C4-2B (cell line): Measurements from ENCODE around the gene LAYN.
A peak's percentile ranks its signal among the peaks of the same experiment; 100 is the strongest.

Experiments used
- H3K27ac ChIP-seq: fragments of 450-650 bp; 2 replicates; pipeline ENCODE4 v1.5.1; 2017
- CTCF ChIP-seq: fragments of 450-650 bp; conservative IDR thresholded peaks from 2 replicates; pipeline ENCODE4 v1.5.1; 2017; ENCODE audit warnings: mild to moderate bottlenecking
- ZFX ChIP-seq: fragments of 450-650 bp; IDR thresholded peaks from 2 replicates; pipeline ENCODE4 v1.6.1; 2017

Gene LAYN

GRCh38 chr11:111561791-111562325, 21.3 kb downstream of the LAYN start:
- TF ChIP-seq CTCF (no peak), ZFX (no peak)

GRCh38 chr11:111562692-111563389, 22.3 kb downstream of the LAYN start:
- no peak for TF ChIP-seq CTCF
- no peak for TF ChIP-seq ZFX
- no peak overlapping the region for H3K27ac ChIP-seq

More at GRCh38 chr11:111561791-111562325, 21.3 kb downstream of the LAYN start:
- no peak overlapping the region for H3K27ac ChIP-seq

- H3K27ac ChIP-seq, result no peak overlapping the region
- TF ChIP-seq ZFX, result no peak
- TF ChIP-seq CTCF, result peak; percentile 94
Observed at GRCh38 chr11:111565114-111565720, 24.7 kb downstream of the LAYN start.

GRCh38 chr11:111566324-111566723, 25.8 kb downstream of the LAYN start:
- H3K27ac ChIP-seq, result no peak overlapping the region
- no peak for TF ChIP-seq CTCF
- no peak for TF ChIP-seq ZFX

- H3K27ac ChIP-seq, result no peak overlapping the region
- no peak for TF ChIP-seq ZFX
Observed at GRCh38 chr11:111569476-111569875, 29.0 kb downstream of the LAYN start.

- TF ChIP-seq ZFX, result no peak
- TF ChIP-seq CTCF, result no peak
- H3K27ac ChIP-seq, result no peak overlapping the region
Observed at GRCh38 chr11:111570796-111571195, 30.3 kb downstream of the LAYN start.

GRCh38 chr11:111571829-111572501, 31.4 kb downstream of the LAYN start:
- TF ChIP-seq ZFX, result no peak
- no peak for TF ChIP-seq CTCF
- no peak overlapping the region for H3K27ac ChIP-seq
